ENCODE data around the gene RPS6KA2. TPM values are rescaled to one million over a fixed set of nuclear protein-coding genes. Genes with fewer than 3 reads are reported as not detected.

RPS6KA2 gene
- total and polyA plus RNA-seq, 2 experiments from 2014 or later, result 12.5 to 25.3 TPM

- TF ChIP-seq ZNF462 (CRISPR knock-in tag; IDR thresholded peaks at IDR 0.05) (no peak), ZNF331 (CRISPR knock-in tag; IDR thresholded peaks at IDR 0.05; ENCODE audit: low read depth) (no peak), ZNF114 (CRISPR knock-in tag; IDR thresholded peaks at IDR 0.05) (no peak)
These were observed 31.2 kb upstream of the RPS6KA2 start (continued) for GRCh38 chr6:166658115-166658791.

GRCh38 chr6:166657531-166657930 is 30.5 kb upstream of the RPS6KA2 start:
- H3K36me3 ChIP-seq (ENCODE audit: insufficient read depth), result no peaks in the 10 kb centered on the region
- H3K27me3 Mint-ChIP-seq (ENCODE audit: insufficient read depth, low read depth, poor library complexity), result peaks cover 13% of the 10 kb centered on the region
- no peaks in the 10 kb centered on the region for H3K36me3 Mint-ChIP-seq (ENCODE audit: low read depth)
- H4K20me1 ChIP-seq (replicated peaks; ENCODE audit: insufficient read depth), result no peaks in the 10 kb centered on the region; the same call in 1 of the 2 replicates
- peaks cover 10% of the 10 kb centered on the region for H3K4me1 Mint-ChIP-seq
- no peaks in the 10 kb centered on the region for H3K79me2 ChIP-seq (replicated peaks; ENCODE audit: insufficient read depth)
- no peak overlapping the region for H3K27ac ChIP-seq (ENCODE audit: low read depth)
- no peak overlapping the region for H2AFZ ChIP-seq
- H3K4me2 ChIP-seq, result no peak overlapping the region; the same call in 1 of the 2 replicates
- DNase-seq (ENCODE audit: low spot score) (no peak), ATAC-seq (no peak)
- no peak overlapping the region; the same call in 2 of the 3 replicates for H3K4me3 Mint-ChIP-seq
- peaks cover 10% of the 10 kb centered on the region; the same call in 1 of the 2 replicates for H3K4me1 ChIP-seq (ENCODE audit: insufficient read depth)
- H3K4me3 ChIP-seq, result no peak overlapping the region
- no peaks in the 10 kb centered on the region for H3K9me3 Mint-ChIP-seq
- no peaks in the 10 kb centered on the region for H3F3A ChIP-seq (replicated peaks; ENCODE audit: low read depth)
- no peaks in the 10 kb centered on the region for H3K9me2 ChIP-seq (ENCODE audit: insufficient read depth)
- H3K27ac Mint-ChIP-seq, result no peak overlapping the region
- no peaks in the 10 kb centered on the region for H3K27me3 ChIP-seq (ENCODE audit: insufficient read depth)
- no peak for TF ChIP-seq ZNF462 (CRISPR knock-in tag; IDR thresholded peaks at IDR 0.05)
- no peak for TF ChIP-seq REST (IDR thresholded peaks at IDR 0.05; ENCODE audit: unreplicated experiment)
- TF ChIP-seq STAT1 (IDR thresholded peaks at IDR 0.05; ENCODE audit: unreplicated experiment), result no peak
